HG03378 (cell line): Measurements from ENCODE around the gene LAMA3.
A peak's percentile ranks its signal among the peaks of the same experiment; 100 is the strongest.

Source experiments
- ATAC-seq: cut with Tn5 transposase; IDR thresholded peaks from one replicate; pipeline ENCODE4 v1.9.1; 2021; ENCODE audit warnings: mild to moderate bottlenecking, moderate library complexity; ENCODE audit not compliant: unreplicated experiment

The LAMA3 gene

DNA sequence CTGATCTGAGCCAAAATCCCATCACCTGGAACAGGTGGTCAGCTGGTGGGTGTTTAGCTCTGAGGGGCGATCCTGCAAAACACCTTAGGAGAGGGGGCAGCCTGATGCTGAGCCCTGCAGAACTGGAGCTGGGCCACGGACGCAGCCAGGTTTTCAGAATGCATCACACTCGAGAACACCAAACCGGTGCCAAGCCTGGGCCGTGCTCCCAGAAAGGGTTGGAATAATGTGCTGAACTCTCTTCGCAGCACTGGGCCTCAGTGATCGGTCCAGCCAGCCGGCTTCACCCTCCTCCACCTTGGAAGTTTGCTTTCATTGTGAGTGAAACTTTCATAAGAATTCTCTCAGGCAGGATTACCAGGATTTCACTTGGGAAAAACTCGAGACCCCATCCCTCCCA, 268.8 kb downstream of the LAMA3 start:
- no peak for ATAC-seq

DNA sequence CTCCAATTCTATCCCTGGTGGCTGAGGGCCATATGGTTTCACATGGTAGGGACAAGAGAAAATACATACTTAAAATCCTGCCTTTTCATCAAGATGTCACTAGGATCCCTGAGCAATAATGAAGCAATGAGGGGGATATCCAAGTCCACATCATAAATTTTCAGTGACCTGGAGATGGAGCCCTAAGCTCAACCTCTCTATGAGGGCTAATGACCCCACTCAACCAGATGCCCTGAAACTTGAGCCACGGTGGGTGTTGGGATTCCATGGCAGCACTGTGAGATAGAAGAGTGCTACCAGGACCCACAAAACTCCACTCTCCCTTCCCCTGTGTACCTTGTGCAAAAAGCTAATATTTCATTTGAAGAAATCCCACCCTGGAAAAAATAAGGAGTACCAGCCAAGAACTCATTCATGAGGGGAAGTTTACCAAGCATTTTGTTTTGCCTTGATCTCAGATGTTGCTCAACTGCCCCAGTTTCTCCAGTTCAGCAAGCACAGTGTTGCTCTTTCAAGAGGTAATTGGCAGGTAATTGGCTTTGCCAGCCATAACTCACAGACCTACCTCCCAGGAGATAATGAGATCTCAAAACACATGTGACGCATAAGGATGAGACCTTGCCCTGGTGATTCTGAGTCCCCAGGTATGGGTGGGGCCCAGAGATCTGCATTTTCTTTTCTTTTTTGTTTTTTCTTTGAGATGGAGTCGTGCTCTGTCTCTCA, 274.4 kb downstream of the LAMA3 start:
- no peak for ATAC-seq

GRCh38 chr18:23964282-23965238, 275.3 kb downstream of the LAMA3 start:
- no peak for ATAC-seq

GRCh38 chr18:23966909-23967308, 277.7 kb downstream of the LAMA3 start:
- no peak for ATAC-seq

GRCh38 chr18:23967321-23968089, 278.3 kb downstream of the LAMA3 start:
- ATAC-seq, result peak; percentile 72

GRCh38 chr18:23968638-23969604, 279.7 kb downstream of the LAMA3 start:
- no peak for ATAC-seq

- no peak for ATAC-seq
These were observed 280.4 kb downstream of the LAMA3 start for GRCh38 chr18:23969664-23970063.

DNA sequence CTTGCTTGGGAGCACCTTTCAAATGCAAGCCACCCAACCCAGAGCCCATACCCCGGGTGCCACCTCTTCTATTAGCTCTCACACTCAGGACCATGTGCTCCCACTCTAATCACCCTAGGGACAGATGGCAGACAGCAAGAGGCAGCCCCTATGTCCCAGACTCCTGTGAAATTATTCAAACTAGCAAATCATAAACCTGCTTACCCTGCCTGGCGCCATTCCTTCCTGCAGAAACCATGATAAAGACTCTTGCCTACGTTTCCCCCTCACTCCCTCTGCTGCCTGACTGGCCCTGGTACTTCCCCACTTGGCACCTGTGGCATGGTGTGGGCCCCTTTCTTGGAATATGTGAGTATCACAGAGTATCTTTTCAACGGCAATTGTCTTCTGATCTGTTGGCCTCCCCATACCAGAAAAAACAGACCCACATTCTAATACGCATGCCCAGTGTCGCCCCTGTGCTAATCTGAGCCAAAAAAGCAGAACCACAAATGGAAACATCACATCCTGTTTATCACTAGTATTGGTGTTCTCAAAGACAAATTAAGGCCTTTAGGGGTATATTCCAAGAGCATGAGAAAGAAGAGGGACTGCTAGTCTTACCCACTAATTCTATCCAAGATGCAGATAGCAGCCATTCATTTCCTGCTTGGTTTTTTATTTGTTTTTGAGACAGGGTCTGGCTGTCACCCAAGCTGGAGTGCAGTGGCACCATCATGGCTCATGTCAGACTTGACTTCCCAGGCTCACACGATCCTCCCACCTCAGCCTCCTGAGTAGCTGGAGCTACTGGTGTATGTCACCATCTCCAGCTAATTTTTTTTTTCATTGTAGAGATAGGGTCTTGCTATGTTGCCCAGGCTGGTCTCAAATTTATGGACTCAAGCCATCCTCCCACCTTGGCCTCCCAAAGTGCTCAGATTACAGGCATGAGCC, 281.2 kb downstream of the LAMA3 start:
- no peak for ATAC-seq

- ATAC-seq, result no peak
These were observed 281.8 kb downstream of the LAMA3 start for GRCh38 chr18:23971097-23971440.

DNA sequence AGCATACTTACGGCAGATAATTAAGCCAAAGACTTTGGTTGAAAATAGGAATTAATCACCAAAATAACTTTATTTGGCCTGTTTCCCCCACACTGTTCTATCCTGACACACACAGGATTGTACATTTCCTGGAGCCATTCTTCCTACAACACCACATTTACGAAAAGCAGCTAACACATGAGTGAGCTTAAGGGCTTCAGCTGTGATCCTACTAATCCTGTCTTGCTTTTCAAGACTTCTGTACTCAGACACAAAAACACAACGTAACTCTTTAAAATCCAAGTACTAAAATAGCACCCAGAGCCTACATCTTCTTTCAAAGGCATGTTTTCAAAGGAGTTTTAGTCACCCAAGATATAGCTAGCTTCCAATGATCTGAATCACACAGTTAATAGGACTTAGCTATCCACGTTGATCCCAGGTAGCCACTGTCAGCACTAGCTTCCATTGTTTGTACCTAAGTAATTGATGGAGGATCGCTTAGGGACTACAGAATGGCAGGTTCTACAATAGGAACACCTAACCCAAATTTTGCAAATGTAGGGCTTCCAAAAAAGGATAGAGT, 282.5 kb downstream of the LAMA3 start:
- no peak for ATAC-seq

- peak; percentile 81 for ATAC-seq
These were observed 283.2 kb downstream of the LAMA3 start for GRCh38 chr18:23972453-23972852.

DNA sequence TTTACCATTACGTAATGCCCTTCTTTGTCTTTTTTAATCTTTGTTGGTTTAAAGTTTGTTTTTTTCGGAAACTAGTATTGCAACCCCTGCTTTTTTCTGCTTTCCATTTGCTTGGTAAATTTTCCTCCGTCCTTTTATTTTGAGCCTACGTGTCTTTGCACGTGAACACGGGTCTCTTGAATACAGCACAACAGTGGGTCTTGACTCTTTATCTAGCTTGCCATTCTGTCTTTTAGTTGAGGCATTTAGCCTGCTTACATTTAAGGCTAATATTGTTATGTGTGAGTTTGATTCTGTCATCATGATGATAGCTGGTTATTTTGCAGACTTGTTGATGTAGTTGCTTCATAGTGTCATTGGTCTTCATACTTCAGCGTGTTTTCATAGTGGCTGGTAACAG, 287.9 kb downstream of the LAMA3 start:
- no peak for ATAC-seq

- no peak for ATAC-seq
These were observed 288.6 kb downstream of the LAMA3 start for GRCh38 chr18:23977719-23978483.

- ATAC-seq, result peak; percentile 90
These were observed 292.2 kb downstream of the LAMA3 start for GRCh38 chr18:23981369-23981980.

DNA sequence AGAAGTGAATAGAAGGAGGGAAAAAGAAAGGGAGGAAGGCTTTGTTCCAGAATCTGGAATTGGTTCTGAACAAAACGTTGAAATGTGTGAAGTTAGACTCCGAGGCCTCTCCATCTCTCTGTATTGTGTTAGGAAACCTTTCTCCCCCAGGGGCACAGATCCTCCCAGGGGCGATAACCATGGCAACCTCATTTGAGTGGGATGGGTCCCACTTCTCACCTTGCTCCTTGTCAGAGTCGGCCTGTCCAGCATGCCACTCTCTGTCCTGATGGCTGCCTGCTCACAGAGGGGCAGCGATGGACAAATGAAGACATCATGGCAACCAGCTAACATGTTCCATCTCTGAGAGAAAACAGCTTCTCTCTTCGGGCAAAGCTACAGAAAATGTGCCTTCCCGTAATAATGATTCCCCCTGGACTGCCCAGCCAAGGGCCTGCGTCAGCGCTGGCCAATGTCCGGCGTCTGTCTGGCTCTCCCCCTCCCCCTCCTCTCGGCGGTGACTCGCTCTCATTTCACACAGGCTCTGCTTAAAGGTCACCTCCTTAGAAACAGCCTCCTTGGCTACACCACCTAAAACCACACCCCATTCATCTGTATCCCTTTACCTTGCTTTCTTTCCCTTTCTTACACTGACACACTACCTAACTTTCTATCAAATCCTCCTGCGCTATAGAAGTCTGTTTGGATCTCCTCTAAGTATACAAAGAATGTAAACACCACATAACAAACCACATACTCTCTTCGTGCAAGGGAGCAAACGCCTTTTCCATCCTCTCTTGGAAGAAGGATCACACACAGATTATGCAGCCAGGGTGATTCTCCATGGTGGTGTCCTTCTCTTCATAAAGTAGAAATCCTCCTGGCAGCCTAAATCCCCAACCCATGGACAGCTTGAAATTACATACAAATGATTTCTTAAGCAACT, 293.2 kb downstream of the LAMA3 start:
- no peak for ATAC-seq

DNA sequence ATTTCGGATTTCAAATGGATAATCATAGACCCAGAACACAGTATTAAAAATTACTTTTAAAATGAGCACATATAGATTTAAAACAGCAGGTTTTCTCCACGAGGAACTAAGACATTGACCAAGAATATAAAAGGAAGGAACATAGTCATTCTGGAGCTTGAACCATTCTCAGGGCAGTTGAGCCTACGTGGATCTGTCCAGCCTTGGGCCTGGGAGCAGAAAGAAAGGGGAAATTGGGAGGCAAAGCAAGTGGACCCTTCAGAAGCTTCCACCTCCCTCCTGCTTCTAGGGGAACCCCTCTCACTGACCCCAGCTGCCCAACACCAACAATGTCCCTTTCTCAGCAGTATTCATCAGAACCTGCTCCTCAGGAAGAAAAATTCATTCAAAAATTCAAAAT, 293.9 kb downstream of the LAMA3 start:
- no peak for ATAC-seq
